RWPE2 (cell line): ENCODE measurements around the gene EXOSC7.

ENCODE experiments used
- ATAC-seq: fragments of 200-7000 bp; cut with Tn5 transposase; 3 replicates; pipeline ENCODE4 v1.9.1; 2021; ENCODE audit warnings: low read depth
- DNase-seq: peaks from one replicate; pipeline ENCODE4 v3.0.0-alpha.2; 2020; ENCODE audit warnings: low spot score
- H3K27ac ChIP-seq: fragments of 450-650 bp; 2 replicates; pipeline ENCODE4 v1.5.1; 2017; ENCODE audit warnings: mild to moderate bottlenecking; ENCODE audit not compliant: poor library complexity, severe bottlenecking
- H3K27me3 ChIP-seq: fragments of 250-450 bp; sonication (Bioruptor Pico); 2 replicates; pipeline ENCODE4 v1.5.1; 2021; ENCODE audit warnings: mild to moderate bottlenecking, moderate library complexity; ENCODE audit not compliant: insufficient read depth, poor library complexity, severe bottlenecking
- H3K36me3 ChIP-seq: fragments of 250-450 bp; sonication (Bioruptor Pico); 2 replicates; pipeline ENCODE4 v1.5.1; 2020; ENCODE audit warnings: low read depth, mild to moderate bottlenecking, moderate library complexity
- H3K4me1 ChIP-seq: fragments of 250-450 bp; sonication (Bioruptor Pico); 2 replicates; pipeline ENCODE4 v1.5.1; 2021; ENCODE audit warnings: mild to moderate bottlenecking, moderate library complexity; ENCODE audit not compliant: insufficient read depth, poor library complexity, severe bottlenecking
- H3K4me3 ChIP-seq: fragments of 250-450 bp; sonication (Bioruptor Pico); 2 replicates; pipeline ENCODE4 v1.5.1; 2021; ENCODE audit warnings: mild to moderate bottlenecking, moderate library complexity; ENCODE audit not compliant: severe bottlenecking
- H3K9me3 ChIP-seq: fragments of 250-450 bp; sonication (Bioruptor Pico); 2 replicates; pipeline ENCODE4 v1.5.1; 2021; ENCODE audit warnings: mild to moderate bottlenecking, moderate library complexity; ENCODE audit not compliant: severe bottlenecking
- CTCF ChIP-seq: fragments of 450-650 bp; IDR thresholded peaks from one replicate; pipeline ENCODE4 v1.5.1; 2017; ENCODE audit warnings: mild to moderate bottlenecking, moderate library complexity; ENCODE audit not compliant: poor library complexity, severe bottlenecking

Gene EXOSC7

GRCh38 chr3:45037720-45038455 lies 61.8 kb downstream of the EXOSC7 start:
- ATAC-seq (peak; percentile 79), DNase-seq (peak; percentile 86)
- H3K9me3 ChIP-seq: no peaks in the 10 kb centered on the region
- no peak overlapping the region for H3K4me3 ChIP-seq
- peaks cover 3% of the 10 kb centered on the region for H3K4me1 ChIP-seq
- no peaks in the 10 kb centered on the region for H3K27me3 ChIP-seq
- no peak overlapping the region for H3K27ac ChIP-seq
- peak; percentile 99 for TF ChIP-seq CTCF
- H3K36me3 ChIP-seq: no peaks in the 10 kb centered on the region

GRCh38 chr3:45041666-45042065 lies 65.6 kb downstream of the EXOSC7 start:
- no peak for DNase-seq
- Histone ChIP-seq H3K4me1 (peaks cover 8% of the 10 kb centered on the region), H3K27me3 (no peaks in the 10 kb centered on the region), H3K4me3 (no peak overlapping the region), H3K36me3 (no peaks in the 10 kb centered on the region), H3K27ac (no peak overlapping the region), H3K9me3 (no peaks in the 10 kb centered on the region)
- TF ChIP-seq CTCF: no peak
- ATAC-seq: no peak

- DNase-seq (no peak), ATAC-seq (no peak)
- no peak overlapping the region for H3K27ac ChIP-seq
Measured at GRCh38 chr3:45042162-45042561, 66.1 kb downstream of the EXOSC7 start.

GRCh38 chr3:45043728-45044299 lies 67.8 kb downstream of the EXOSC7 start:
- H3K27ac ChIP-seq: peak overlapping the region; percentile 39
- H3K27me3 ChIP-seq: no peaks in the 10 kb centered on the region
- no peaks in the 10 kb centered on the region for H3K36me3 ChIP-seq
- peak; percentile 62 for TF ChIP-seq CTCF
- no peaks in the 10 kb centered on the region for H3K9me3 ChIP-seq
- peaks cover 5% of the 10 kb centered on the region for H3K4me1 ChIP-seq
- no peak overlapping the region for H3K4me3 ChIP-seq
- ATAC-seq (peak; percentile 51; the same call in 2 of the 3 replicates), DNase-seq (no peak)

More at GRCh38 chr3:45042162-45042561, 66.1 kb downstream of the EXOSC7 start:
- no peak overlapping the region for H3K4me3 ChIP-seq
- no peaks in the 10 kb centered on the region for H3K36me3 ChIP-seq
- no peaks in the 10 kb centered on the region for H3K27me3 ChIP-seq
- H3K9me3 ChIP-seq: no peaks in the 10 kb centered on the region
- peaks cover 8% of the 10 kb centered on the region for H3K4me1 ChIP-seq
- no peak for TF ChIP-seq CTCF

GRCh38 chr3:45048244-45048643 lies 72.2 kb downstream of the EXOSC7 start:
- TF ChIP-seq CTCF: no peak
- no peaks in the 10 kb centered on the region for H3K27me3 ChIP-seq
- no peak for DNase-seq
- no peaks in the 10 kb centered on the region for H3K36me3 ChIP-seq
- no peak overlapping the region for H3K4me3 ChIP-seq
- H3K9me3 ChIP-seq: no peaks in the 10 kb centered on the region
- ATAC-seq: no peak
- H3K27ac ChIP-seq: no peak overlapping the region
- peaks cover 5% of the 10 kb centered on the region for H3K4me1 ChIP-seq
